ENCODE data around the gene B3GLCT. TPM values are rescaled to one million over a fixed set of nuclear protein-coding genes. Genes with fewer than 3 reads are reported as not detected.

The B3GLCT gene
- total RNA-seq, 8 experiments from 2014 or later, result 4.1 to 35.7 (median 7.8) TPM

GRCh38 chr13:31196992-31197391, 2.8 kb upstream of the B3GLCT start:
- ATAC-seq (replicated peaks in 6 of 8), result no peak
- 60 to 100% (median 80%) methylated on average over 1 to 6 of the region's 6 CpGs; no CpG with 5 or more reads in 2 of the 10 experiments for WGBS, 10 experiments
- in situ Hi-C loops (cut with MboI; ENCODE audit: low pct_unique_long_range_greater_than_20kb in 2 of 9, low sequenced_read_pairs in 9 of 9, unreplicated experiment in 9 of 9), result no loop called here

GRCh38 chr13:31198519-31198918, 1.3 kb upstream of the B3GLCT start:
- Histone ChIP-seq H3K4me3 (no peak overlapping the region), H3K4me1 (replicated peaks in 1 of 2) (peaks cover 0 to 6% of the 10 kb centered on the region in 2 donors), H3K27ac (no peak overlapping the region)
- WGBS, 10 experiments, result 37 to 100% (median 95%) methylated on average over 1 to 3 of the region's 3 CpGs; no CpG with 5 or more reads in 1 of the 10 experiments
- ATAC-seq (replicated peaks in 6 of 8), result no peak
- in situ Hi-C loops (cut with MboI; ENCODE audit: low pct_unique_long_range_greater_than_20kb in 2 of 9, low sequenced_read_pairs in 9 of 9, unreplicated experiment in 9 of 9), result no loop called here

More at GRCh38 chr13:31196992-31197391, 2.8 kb upstream of the B3GLCT start:
- H3K4me1 ChIP-seq (replicated peaks in 1 of 2), result peaks cover 0 to 6% of the 10 kb centered on the region in 2 donors
- H3K27ac ChIP-seq, result no peak overlapping the region
- H3K4me3 ChIP-seq, result no peak overlapping the region

DNA sequence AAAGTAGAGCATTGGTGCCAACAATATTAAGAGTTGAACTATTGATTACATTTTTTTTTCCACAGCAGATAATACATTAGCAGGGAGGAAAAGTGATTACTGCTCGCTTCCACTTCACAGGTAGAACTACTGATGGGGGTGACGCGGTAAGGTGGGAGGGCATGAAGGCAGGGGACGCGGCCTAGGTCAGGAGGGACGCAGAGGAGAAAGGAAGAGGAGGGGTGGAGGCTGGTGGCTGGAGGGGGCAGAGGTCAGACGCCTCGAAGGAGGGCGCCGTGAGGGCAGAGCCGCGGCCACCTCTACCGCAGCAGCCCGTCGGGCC, 287 bp upstream of the B3GLCT start:
- WGBS, 10 experiments, result 0 to 60% (median 32%) methylated on average over 2 to 13 of the region's 15 CpGs; no CpG with 5 or more reads in 5 of the 10 experiments
- peak overlapping the region in 1 of 2 donors; percentile 95 for H3K27ac ChIP-seq
- peak in 1 of 8 experiments; percentile 5 for ATAC-seq (replicated peaks in 6 of 8)
- H3K4me3 ChIP-seq, result peak overlapping the region; percentile 82 to 100 (median 93)
- H3K4me1 ChIP-seq (replicated peaks in 1 of 2), result peaks cover 7 to 9% of the 10 kb centered on the region in 2 donors
- in situ Hi-C loops (cut with MboI; ENCODE audit: low pct_unique_long_range_greater_than_20kb in 2 of 9, low sequenced_read_pairs in 9 of 9, unreplicated experiment in 9 of 9), result no loop called here

DNA sequence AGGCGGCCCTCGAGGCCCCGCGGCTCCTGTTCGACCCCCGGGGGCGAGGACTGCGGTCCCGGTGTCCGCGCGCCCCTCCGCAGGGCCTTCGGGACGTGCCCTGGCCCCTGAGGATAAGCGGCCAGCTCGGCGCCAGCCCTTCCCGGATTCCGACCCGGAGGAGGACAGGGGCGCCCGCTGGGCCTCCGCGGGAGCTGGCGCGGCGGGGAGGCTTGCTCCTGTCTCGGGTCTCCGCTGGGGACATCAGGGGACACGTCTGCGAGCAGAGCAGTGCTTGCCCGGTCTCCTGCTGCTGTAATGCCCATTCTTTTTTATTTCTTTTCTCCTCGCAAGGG, 829 bp downstream of the B3GLCT start:
- H3K27ac ChIP-seq, result peak overlapping the region; percentile 86 to 95
- ATAC-seq (replicated peaks in 6 of 8), result peak; percentile 29 to 57 (median 46)
- in situ Hi-C loops (cut with MboI; ENCODE audit: low pct_unique_long_range_greater_than_20kb in 2 of 9, low sequenced_read_pairs in 9 of 9, unreplicated experiment in 9 of 9), result no loop called here

GRCh38 chr13:31201341-31202031, 1.7 kb downstream of the B3GLCT start:
- ATAC-seq (replicated peaks in 6 of 8), result no peak
- WGBS, 10 experiments, result 4 to 100% (median 20%) methylated on average over 1 to 7 of the region's 7 CpGs; no CpG with 5 or more reads in 1 of the 10 experiments
- H3K4me1 ChIP-seq (replicated peaks in 1 of 2), result peaks cover 10 to 13% of the 10 kb centered on the region in 2 donors
- H3K27ac ChIP-seq, result no peak overlapping the region
- peak overlapping the region; percentile 82 to 100 (median 93) for H3K4me3 ChIP-seq
- in situ Hi-C loops (cut with MboI; ENCODE audit: low pct_unique_long_range_greater_than_20kb in 2 of 9, low sequenced_read_pairs in 9 of 9, unreplicated experiment in 9 of 9), result no loop called here

More for the DNA sequence above, 829 bp downstream of the B3GLCT start:
- Histone ChIP-seq H3K4me3 (peak overlapping the region; percentile 82 to 100 (median 93)), H3K4me1 (replicated peaks in 1 of 2) (peaks cover 10 to 13% of the 10 kb centered on the region in 2 donors)
- 0 to 4% (median 0%) methylated on average over 1 to 13 of the region's 34 CpGs; no CpG with 5 or more reads in 3 of the 10 experiments for WGBS, 10 experiments

- 0 to 100% (median 80%) methylated on average over 1 of the region's 1 CpG; no CpG with 5 or more reads in 6 of the 10 experiments for WGBS, 10 experiments
- peak in 6 of 8 experiments; percentile 1 to 60 (median 52) for ATAC-seq (replicated peaks in 6 of 8)
Observed at GRCh38 chr13:31204592-31204991, 4.8 kb downstream of the B3GLCT start.

DNA sequence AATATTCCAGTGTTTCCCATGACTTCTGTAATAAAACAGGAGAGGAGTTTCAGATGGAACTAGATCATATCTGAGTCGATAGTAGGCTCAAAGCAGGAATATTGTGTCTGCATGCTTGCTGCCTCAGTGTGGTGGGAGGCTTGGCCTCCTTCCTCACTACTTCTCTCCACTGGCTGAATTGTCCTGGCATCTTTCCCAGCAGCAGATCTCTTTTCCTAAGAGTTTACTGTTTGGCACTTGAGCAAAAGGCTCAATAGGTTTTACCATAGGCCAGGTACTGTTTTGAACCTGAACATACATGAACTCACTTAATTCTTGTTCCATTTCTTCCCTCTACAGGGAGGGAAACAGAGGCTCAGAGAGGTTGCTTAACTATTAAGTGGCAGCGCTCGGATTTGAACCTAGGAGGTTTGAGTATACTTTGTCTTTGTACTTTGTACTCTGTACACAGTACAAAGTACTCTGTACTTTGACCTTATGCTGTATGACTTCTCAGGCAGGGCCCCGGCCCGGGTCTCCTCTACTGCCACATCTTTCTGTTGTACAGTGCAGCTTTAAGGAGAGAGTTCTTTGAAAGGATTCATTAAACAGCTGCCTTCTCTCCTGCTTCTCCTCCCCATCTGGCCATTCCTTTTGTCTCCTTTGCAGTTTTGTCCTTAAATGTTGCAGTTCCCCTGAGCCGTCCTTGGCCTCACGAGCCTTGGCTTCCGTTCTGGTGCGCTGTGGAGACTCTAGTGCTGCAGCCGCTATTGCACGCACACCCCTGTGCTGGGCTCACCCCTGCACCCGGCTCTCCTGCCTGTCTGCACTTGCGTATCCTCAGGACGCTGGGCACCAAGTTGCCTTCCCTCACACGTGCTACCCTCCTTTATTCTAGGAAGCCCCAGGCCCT, 8.1 kb downstream of the B3GLCT start:
- WGBS, 10 experiments, result 36 to 100% (median 76%) methylated on average over 1 to 8 of the region's 15 CpGs; no CpG with 5 or more reads in 1 of the 10 experiments
- Histone ChIP-seq H3K4me3 (no peak overlapping the region), H3K4me1 (replicated peaks in 1 of 2) (peaks cover 23 to 36% of the 10 kb centered on the region in 2 donors), H3K27ac (no peak overlapping the region)
- in situ Hi-C loops (cut with MboI; ENCODE audit: low pct_unique_long_range_greater_than_20kb in 2 of 9, low sequenced_read_pairs in 9 of 9, unreplicated experiment in 9 of 9), result no loop called here
- ATAC-seq (replicated peaks in 6 of 8), result peak in 5 of 8 experiments; percentile 21 to 63 (median 51)

More at GRCh38 chr13:31204592-31204991, 4.8 kb downstream of the B3GLCT start:
- in situ Hi-C loops (cut with MboI; ENCODE audit: low pct_unique_long_range_greater_than_20kb in 2 of 9, low sequenced_read_pairs in 9 of 9, unreplicated experiment in 9 of 9), result no loop called here
- H3K4me3 ChIP-seq, result no peak overlapping the region
- H3K27ac ChIP-seq, result no peak overlapping the region
- H3K4me1 ChIP-seq (replicated peaks in 1 of 2), result peaks cover 20 to 29% of the 10 kb centered on the region in 2 donors

DNA sequence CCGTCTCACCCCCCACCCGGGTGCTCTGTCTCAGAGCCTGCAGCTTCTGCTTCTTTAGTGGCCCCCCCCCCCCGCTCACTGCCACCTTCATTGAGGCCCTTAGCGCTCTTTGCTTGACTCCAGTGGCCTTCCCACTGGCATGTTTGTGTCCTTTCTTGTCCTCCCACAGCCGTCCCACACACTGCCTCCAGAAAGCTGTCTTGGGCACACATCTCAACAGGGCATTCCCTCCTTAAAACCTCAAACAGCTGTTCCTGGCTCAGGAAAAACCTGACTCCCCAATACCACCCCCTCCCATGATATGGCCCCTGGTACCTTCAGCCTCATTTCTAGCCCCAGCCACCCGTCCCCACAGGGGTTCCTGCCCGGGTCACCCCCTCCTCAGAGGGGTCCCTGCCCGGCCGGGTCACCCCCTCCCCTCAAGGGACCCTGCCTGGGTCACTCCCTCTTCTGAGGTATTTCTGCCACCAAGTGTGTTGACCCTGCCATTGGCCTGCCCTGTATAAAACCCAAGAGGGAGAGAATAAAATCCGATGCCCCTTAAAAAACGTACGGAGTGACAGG, 8.9 kb downstream of the B3GLCT start:
- in situ Hi-C loops (cut with MboI; ENCODE audit: low pct_unique_long_range_greater_than_20kb in 2 of 9, low sequenced_read_pairs in 9 of 9, unreplicated experiment in 9 of 9), result no loop called here
- no peak overlapping the region for H3K4me3 ChIP-seq
- H3K27ac ChIP-seq, result no peak overlapping the region
- ATAC-seq (replicated peaks in 6 of 8), result no peak
- WGBS, 10 experiments, result 60 to 93% (median 80%) methylated on average over 1 to 3 of the region's 12 CpGs; no CpG with 5 or more reads in 7 of the 10 experiments
- H3K4me1 ChIP-seq (replicated peaks in 1 of 2), result peaks cover 23 to 36% of the 10 kb centered on the region in 2 donors

GRCh38 chr13:31209172-31209840, 9.5 kb downstream of the B3GLCT start:
- H3K27ac ChIP-seq, result peak overlapping the region in 1 of 2 donors; percentile 7
- no peak overlapping the region for H3K4me3 ChIP-seq
- in situ Hi-C loops (cut with MboI; ENCODE audit: low pct_unique_long_range_greater_than_20kb in 2 of 9, low sequenced_read_pairs in 9 of 9, unreplicated experiment in 9 of 9), result no loop called here
- peak; percentile 18 to 89 (median 59) for ATAC-seq (replicated peaks in 6 of 8)
- 5 to 45% (median 10%) methylated on average over 2 to 7 of the region's 8 CpGs; no CpG with 5 or more reads in 5 of the 10 experiments for WGBS, 10 experiments
- peaks cover 28 to 37% of the 10 kb centered on the region in 2 donors for H3K4me1 ChIP-seq (replicated peaks in 1 of 2)

DNA sequence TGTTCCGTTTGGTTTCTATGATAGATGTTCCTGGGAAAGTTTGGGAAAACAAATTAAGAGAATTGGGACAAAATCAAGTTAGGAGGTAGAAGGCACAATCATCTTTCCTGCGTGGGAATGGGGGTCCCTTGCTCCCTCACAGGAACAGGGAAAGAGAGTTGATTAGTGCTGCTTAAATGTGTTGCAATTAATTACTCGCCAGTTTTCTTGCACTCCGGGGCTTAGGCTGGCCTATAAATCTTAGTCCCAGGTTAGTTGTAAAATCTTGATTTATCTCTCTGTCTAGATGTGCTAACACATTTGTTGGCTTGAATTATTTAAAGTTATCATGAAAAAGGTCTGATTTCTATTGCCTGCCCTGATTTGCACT, 10.1 kb downstream of the B3GLCT start:
- Histone ChIP-seq H3K27ac (no peak overlapping the region), H3K4me1 (replicated peaks in 1 of 2) (peaks cover 27 to 36% of the 10 kb centered on the region in 2 donors), H3K4me3 (no peak overlapping the region)
- peak in 1 of 8 experiments; percentile 15 for ATAC-seq (replicated peaks in 6 of 8)
- 8 to 80% (median 52%) methylated on average over 1 to 4 of the region's 4 CpGs; no CpG with 5 or more reads in 1 of the 10 experiments for WGBS, 10 experiments
- in situ Hi-C loops (cut with MboI; ENCODE audit: low pct_unique_long_range_greater_than_20kb in 2 of 9, low sequenced_read_pairs in 9 of 9, unreplicated experiment in 9 of 9), result no loop called here

GRCh38 chr13:31213651-31214289, 14.0 kb downstream of the B3GLCT start:
- peaks cover 23 to 26% of the 10 kb centered on the region in 2 donors for H3K4me1 ChIP-seq (replicated peaks in 1 of 2)
- no peak overlapping the region for H3K4me3 ChIP-seq
- ATAC-seq (replicated peaks in 6 of 8), result peak in 4 of 8 experiments; percentile 25 to 72 (median 52)
- in situ Hi-C loops (cut with MboI; ENCODE audit: low pct_unique_long_range_greater_than_20kb in 2 of 9, low sequenced_read_pairs in 9 of 9, unreplicated experiment in 9 of 9), result no loop called here
- no peak overlapping the region for H3K27ac ChIP-seq
- WGBS, 10 experiments, result 0 to 83% (median 24%) methylated on average over 1 to 2 of the region's 2 CpGs; no CpG with 5 or more reads in 3 of the 10 experiments

DNA sequence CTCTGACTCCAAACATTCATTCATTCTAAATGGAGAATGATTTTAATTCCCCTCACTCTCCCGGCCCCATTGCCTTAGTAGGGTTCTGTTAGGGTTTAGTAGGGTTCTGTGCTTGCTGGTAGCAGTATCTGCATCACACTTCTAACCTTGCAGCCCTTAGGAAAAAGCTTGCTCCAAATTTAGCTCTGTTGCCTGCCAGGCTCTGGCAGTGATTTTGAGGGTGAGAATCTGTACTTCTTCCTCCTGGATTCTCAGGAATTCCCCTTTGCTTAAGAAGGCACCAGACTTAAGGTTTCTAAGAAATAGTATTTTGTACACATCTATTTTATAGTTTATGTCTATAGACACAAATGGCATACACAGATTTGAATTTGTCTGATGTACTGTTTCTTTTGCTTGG, 14.7 kb downstream of the B3GLCT start:
- ATAC-seq (replicated peaks in 6 of 8), result no peak
- 0 to 100% (median 83%) methylated on average over 1 of the region's 1 CpG; no CpG with 5 or more reads in 7 of the 10 experiments for WGBS, 10 experiments
- in situ Hi-C loops (cut with MboI; ENCODE audit: low pct_unique_long_range_greater_than_20kb in 2 of 9, low sequenced_read_pairs in 9 of 9, unreplicated experiment in 9 of 9), result no loop called here
- Histone ChIP-seq H3K27ac (no peak overlapping the region), H3K4me3 (no peak overlapping the region), H3K4me1 (replicated peaks in 1 of 2) (peaks cover 17 to 20% of the 10 kb centered on the region in 2 donors)

Measured in motor neuron (in vitro differentiated cells).